Natural killer cell (primary cell): Measurements from ENCODE around the gene CCDC38. TPM values are rescaled to one million over a fixed set of nuclear protein-coding genes. Genes with fewer than 3 reads are reported as not detected.

ENCODE experiments used
- ATAC-seq, 3 donors: fragments of 150-1000 bp in 2 of 3; fragments of 200-7000 bp in 1 of 3; cut with Tn5 transposase; 1 replicate in 1 of 3; 2 replicates in 2 of 3; pipeline ENCODE4 v1.10.0; 2021; ENCODE audit warnings: mild to moderate bottlenecking in 2 of 3, moderate library complexity in 2 of 3
- DNase-seq, 2 donors: peaks; one replicate each; pipeline versions ENCODE4 v3.0.0 to v3.0.0-alpha.2; 2013 to 2021; ENCODE audit warnings: mixed read lengths in 1 of 2
- H3K27ac ChIP-seq: one replicate; pipeline ENCODE4 v1.5.1; 2013; ENCODE audit warnings: mild to moderate bottlenecking, low read length
- H3K27me3 ChIP-seq: one replicate; pipeline ENCODE4 v1.6.1; 2013; ENCODE audit warnings: low read length; ENCODE audit not compliant: control insufficient read depth, insufficient read depth
- H3K36me3 ChIP-seq: one replicate; pipeline ENCODE4 v1.6.1; 2013; ENCODE audit warnings: low read length; ENCODE audit not compliant: control insufficient read depth, insufficient read depth
- H3K4me1 ChIP-seq: one replicate; pipeline ENCODE4 v1.6.1; 2013; ENCODE audit warnings: low read length; ENCODE audit not compliant: control insufficient read depth, insufficient read depth
- H3K4me3 ChIP-seq: one replicate; pipeline ENCODE4 v1.5.1; 2013; ENCODE audit warnings: low read length
- H3K9me3 ChIP-seq: one replicate; pipeline ENCODE4 v1.6.1; 2013; ENCODE audit warnings: low read length; ENCODE audit not compliant: control insufficient read depth, insufficient read depth
- H3K27ac Mint-ChIP-seq, 2 donors: one replicate each; pipeline ENCODE4 v1.8.0; 2022; ENCODE audit warnings: mild to moderate bottlenecking in 2 of 2, mixed read lengths in 2 of 2, moderate library complexity in 1 of 2
- H3K27me3 Mint-ChIP-seq, 2 donors: one replicate each; pipeline ENCODE4 v1.8.0; 2022; ENCODE audit warnings: low read depth in 2 of 2, mixed read lengths in 2 of 2
- H3K36me3 Mint-ChIP-seq: one replicate; pipeline ENCODE4 v1.8.0; 2022; ENCODE audit warnings: mixed read lengths
- H3K4me1 Mint-ChIP-seq, 2 donors: one replicate each; pipeline ENCODE4 v1.8.0; 2022; ENCODE audit warnings: mixed read lengths in 2 of 2
- H3K4me3 Mint-ChIP-seq: one replicate; pipeline ENCODE4 v1.8.0; 2022; ENCODE audit warnings: mild to moderate bottlenecking, moderate library complexity, mixed read lengths
- H3K9me3 Mint-ChIP-seq, 2 donors: one replicate each; pipeline ENCODE4 v1.8.0; 2022; ENCODE audit warnings: mixed read lengths in 2 of 2
- WGBS: methylation state at CpG from one replicate; pipeline ENCODE4 v1.1.7; 2013; ENCODE audit warnings: missing lambda C conversion rate; ENCODE audit not compliant: insufficient coverage; 5-methylcytosine and 5-hydroxymethylcytosine counted together
- intact Hi-C: fragments of 100-400 bp; cut with micrococcal nuclease; formaldehyde crosslinking; loops from one replicate; pipeline ENCODE4 v1.14.2; 2022
- total RNA-seq, 4 donors: library from RNA; stranded (reverse); fragments of 120-200 nt in 1 of 4; gene quantifications; one replicate each; pipeline versions ENCODE4 v1.2.3 to v1.2.4, GENCODE V29; 2013 to 2022
- TF ChIP-seq, protein P1 (sequence below): fragments of 200-600 bp; IDR thresholded peaks from one replicate; pipeline ENCODE4 v1.8.0; 2022; ENCODE audit warnings: antibody characterized with exemption

Gene CCDC38
- total RNA-seq, 3 donors from 2014 or later (not counting 1 experiment from before 2014, with no cell fraction given): 0.35 to 1.2 (median 0.63) TPM

DNA sequence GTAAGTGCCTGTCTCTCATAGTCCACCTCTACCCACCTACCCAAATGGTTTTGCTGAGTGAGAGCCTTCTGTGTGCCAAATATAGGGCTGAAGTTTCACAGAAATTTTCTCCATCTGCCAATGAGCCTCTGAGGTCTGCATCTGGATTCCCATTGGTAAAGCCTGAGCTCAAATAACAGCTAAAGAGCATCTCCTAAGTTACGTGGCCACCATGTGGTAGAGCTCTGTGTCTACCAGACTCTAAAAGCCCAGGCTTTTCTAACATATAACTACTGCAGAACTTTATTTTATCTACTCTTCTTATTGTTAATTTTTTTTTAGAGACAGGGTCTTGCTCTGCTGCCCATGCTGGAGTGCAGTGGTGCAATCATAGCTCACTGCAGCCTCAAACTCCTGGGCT is 16.7 kb upstream of the CCDC38 start:
- Histone ChIP-seq H3K27me3 (no peaks in the 10 kb centered on the region), H3K27ac (no peak overlapping the region), H3K4me3 (no peak overlapping the region), H3K36me3 (no peaks in the 10 kb centered on the region), H3K4me1 (no peaks in the 10 kb centered on the region), H3K9me3 (no peaks in the 10 kb centered on the region)
- DNase-seq (peak in 1 of 2 donors; percentile 17), ATAC-seq (no peak)
- H3K27ac Mint-ChIP-seq: no peak overlapping the region
- intact Hi-C loops: no loop called here
- no peaks in the 10 kb centered on the region for H3K27me3 Mint-ChIP-seq
- H3K36me3 Mint-ChIP-seq: no peaks in the 10 kb centered on the region
- no peak overlapping the region for H3K4me3 Mint-ChIP-seq
- H3K9me3 Mint-ChIP-seq: no peaks in the 10 kb centered on the region
- no peaks in the 10 kb centered on the region for H3K4me1 Mint-ChIP-seq
- TF ChIP-seq, protein P1, sequence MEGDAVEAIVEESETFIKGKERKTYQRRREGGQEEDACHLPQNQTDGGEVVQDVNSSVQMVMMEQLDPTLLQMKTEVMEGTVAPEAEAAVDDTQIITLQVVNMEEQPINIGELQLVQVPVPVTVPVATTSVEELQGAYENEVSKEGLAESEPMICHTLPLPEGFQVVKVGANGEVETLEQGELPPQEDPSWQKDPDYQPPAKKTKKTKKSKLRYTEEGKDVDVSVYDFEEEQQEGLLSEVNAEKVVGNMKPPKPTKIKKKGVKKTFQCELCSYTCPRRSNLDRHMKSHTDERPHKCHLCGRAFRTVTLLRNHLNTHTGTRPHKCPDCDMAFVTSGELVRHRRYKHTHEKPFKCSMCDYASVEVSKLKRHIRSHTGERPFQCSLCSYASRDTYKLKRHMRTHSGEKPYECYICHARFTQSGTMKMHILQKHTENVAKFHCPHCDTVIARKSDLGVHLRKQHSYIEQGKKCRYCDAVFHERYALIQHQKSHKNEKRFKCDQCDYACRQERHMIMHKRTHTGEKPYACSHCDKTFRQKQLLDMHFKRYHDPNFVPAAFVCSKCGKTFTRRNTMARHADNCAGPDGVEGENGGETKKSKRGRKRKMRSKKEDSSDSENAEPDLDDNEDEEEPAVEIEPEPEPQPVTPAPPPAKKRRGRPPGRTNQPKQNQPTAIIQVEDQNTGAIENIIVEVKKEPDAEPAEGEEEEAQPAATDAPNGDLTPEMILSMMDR: no peak
- WGBS: 77% methylated on average over 1 of the region's 1 CpG

GRCh38 chr12:95956557-95957145 is 14.2 kb upstream of the CCDC38 start:
- H3K27me3 Mint-ChIP-seq: peaks cover 0 to 8% of the 10 kb centered on the region in 2 donors
- no peak overlapping the region for H3K4me3 Mint-ChIP-seq
- DNase-seq (no peak), ATAC-seq (no peak)
- no peak overlapping the region for H3K27ac Mint-ChIP-seq
- no peaks in the 10 kb centered on the region for H3K4me1 ChIP-seq
- TF ChIP-seq, protein P1: no peak
- H3K9me3 ChIP-seq: no peaks in the 10 kb centered on the region
- no peaks in the 10 kb centered on the region for H3K4me1 Mint-ChIP-seq
- no peak overlapping the region for H3K4me3 ChIP-seq
- intact Hi-C loops: no loop called here
- H3K36me3 ChIP-seq: no peaks in the 10 kb centered on the region
- no peak overlapping the region for H3K27ac ChIP-seq
- H3K27me3 ChIP-seq: no peaks in the 10 kb centered on the region
- WGBS: 94% methylated on average over 27 of the region's 27 CpGs
- no peaks in the 10 kb centered on the region for H3K9me3 Mint-ChIP-seq
- H3K36me3 Mint-ChIP-seq: no peaks in the 10 kb centered on the region

DNA sequence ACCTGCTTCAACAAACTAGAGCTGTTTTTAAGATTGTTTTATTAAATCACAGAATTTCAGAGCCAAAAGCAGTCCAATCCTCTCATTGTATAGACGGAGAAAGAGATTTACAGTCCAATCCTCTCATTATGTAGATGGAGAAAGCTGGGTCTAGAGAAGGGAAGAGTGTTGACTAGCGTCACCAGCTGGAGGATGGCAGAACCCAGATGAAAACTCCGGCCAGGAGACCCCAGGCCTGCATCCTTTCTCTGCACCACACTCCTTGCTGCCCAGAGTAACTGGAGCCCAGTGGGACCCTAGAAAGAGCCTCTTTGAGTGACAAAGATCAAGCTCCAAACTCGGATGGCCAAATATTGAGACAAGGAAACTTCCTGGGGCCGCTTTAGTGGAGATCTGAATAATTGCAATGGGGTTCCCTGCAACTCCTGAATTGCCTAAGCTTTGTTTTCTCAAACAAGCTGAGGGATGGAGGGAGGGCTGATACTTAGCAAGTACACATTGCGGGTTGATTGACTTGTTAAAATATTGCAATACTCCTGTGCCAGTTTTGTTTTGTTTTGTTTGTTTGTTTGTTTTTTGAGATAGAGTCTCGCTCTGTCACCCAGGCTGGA is 13.2 kb upstream of the CCDC38 start:
- TF ChIP-seq, protein P1: no peak
- Histone ChIP-seq H3K4me3 (no peak overlapping the region), H3K9me3 (no peaks in the 10 kb centered on the region), H3K4me1 (no peaks in the 10 kb centered on the region), H3K27me3 (no peaks in the 10 kb centered on the region), H3K36me3 (no peaks in the 10 kb centered on the region), H3K27ac (no peak overlapping the region)
- H3K4me3 Mint-ChIP-seq: no peak overlapping the region
- H3K27ac Mint-ChIP-seq: no peak overlapping the region
- WGBS: 93% methylated on average over 6 of the region's 7 CpGs
- ATAC-seq (no peak), DNase-seq (no peak)
- peaks cover 3 to 17% of the 10 kb centered on the region in 2 donors for H3K27me3 Mint-ChIP-seq
- no peaks in the 10 kb centered on the region for H3K9me3 Mint-ChIP-seq
- intact Hi-C loops: no loop called here
- H3K4me1 Mint-ChIP-seq: no peaks in the 10 kb centered on the region
- H3K36me3 Mint-ChIP-seq: no peaks in the 10 kb centered on the region

DNA sequence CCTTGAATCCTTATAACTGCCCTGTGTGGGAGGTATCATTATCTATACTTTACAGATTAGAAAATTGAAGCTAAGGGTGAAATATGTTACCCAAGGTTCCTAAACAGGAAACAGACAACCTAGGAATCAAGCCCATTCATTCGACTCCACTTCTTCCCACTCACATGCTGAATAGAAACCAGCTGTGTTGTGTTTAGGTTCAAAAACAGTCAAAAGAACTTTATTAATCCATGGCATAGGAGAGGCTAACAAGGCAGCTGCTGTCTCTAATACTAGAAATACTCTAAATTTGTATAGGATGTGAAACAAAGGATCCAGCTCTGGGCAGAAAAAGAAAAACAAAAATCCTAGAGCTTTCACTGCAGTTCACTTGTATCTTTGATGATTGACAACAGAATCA is 10.6 kb upstream of the CCDC38 start:
- H3K27ac Mint-ChIP-seq: no peak overlapping the region
- H3K9me3 Mint-ChIP-seq: no peaks in the 10 kb centered on the region
- Histone ChIP-seq H3K4me1 (no peaks in the 10 kb centered on the region), H3K4me3 (no peak overlapping the region), H3K27me3 (no peaks in the 10 kb centered on the region), H3K36me3 (no peaks in the 10 kb centered on the region), H3K9me3 (no peaks in the 10 kb centered on the region), H3K27ac (no peak overlapping the region)
- 100% methylated on average over 1 of the region's 1 CpG for WGBS
- H3K36me3 Mint-ChIP-seq: no peaks in the 10 kb centered on the region
- H3K4me1 Mint-ChIP-seq: no peaks in the 10 kb centered on the region
- no peak for DNase-seq
- TF ChIP-seq, protein P1: no peak
- H3K27me3 Mint-ChIP-seq: peaks cover 7 to 17% of the 10 kb centered on the region in 2 donors
- no peak for ATAC-seq
- intact Hi-C loops: no loop called here
- no peak overlapping the region for H3K4me3 Mint-ChIP-seq
